DMS114 treated with DMSO at 0.1 percent for 48 hours (cell line): Measurements from ENCODE around the gene GTF2IRD1.
"Not testable (repeated sequence)": the region's sequence is repeated elsewhere in the genome, so short reads cannot be mapped to it uniquely, and the experiment has no call there.

Experiments
- DNase-seq: peaks from one replicate; lab custom pipeline; 2025; ENCODE audit not compliant: unreplicated experiment; lab: John Stamatoyannopoulos, UW

GTF2IRD1 gene

GRCh38 chr7:74554178-74554577 lies 100.5 kb downstream of the GTF2IRD1 start:
- DNase-seq = no peak

GRCh38 chr7:74560086-74560719 lies 106.5 kb downstream of the GTF2IRD1 start:
- DNase-seq = no peak

DNA sequence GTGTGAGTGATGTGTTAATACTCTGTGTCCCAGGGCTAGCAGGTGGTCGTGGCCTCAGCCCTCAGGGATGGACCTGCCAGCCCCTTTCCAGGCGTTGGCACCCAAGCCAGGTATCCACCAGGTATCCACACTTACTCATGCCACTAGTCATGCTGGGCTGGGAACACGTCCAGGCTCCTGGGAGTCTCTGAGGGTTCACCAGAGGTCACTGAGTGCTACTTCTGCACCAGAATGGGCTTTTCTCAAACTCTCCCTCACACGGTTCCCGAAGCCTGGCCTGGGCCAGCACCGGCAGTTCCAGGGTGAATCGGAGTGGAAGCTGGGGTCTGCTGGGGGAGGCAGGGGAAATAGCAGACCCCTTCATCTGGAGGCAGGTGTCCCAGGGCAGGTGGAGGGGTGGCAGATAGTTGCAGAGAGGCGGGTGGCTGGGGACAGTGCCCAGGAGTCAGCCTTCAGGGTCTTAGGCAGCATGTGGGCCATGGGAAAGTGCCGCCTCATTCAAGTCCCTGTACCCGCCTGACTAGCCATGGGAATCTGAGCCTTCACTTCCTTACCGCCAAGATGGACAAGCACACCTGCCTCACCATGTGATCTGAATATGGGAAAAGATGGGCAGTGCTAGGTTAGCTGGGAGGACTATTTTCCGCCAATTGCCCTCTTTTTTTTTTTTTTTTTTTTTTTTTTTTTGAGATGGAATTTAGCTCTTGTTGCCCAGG lies 108.3 kb downstream of the GTF2IRD1 start:
- no peak for DNase-seq

GRCh38 chr7:74563639-74564038 lies 109.9 kb downstream of the GTF2IRD1 start:
- DNase-seq = not testable (repeated sequence)

GRCh38 chr7:74567318-74567668 lies 113.6 kb downstream of the GTF2IRD1 start:
- no peak for DNase-seq

DNA sequence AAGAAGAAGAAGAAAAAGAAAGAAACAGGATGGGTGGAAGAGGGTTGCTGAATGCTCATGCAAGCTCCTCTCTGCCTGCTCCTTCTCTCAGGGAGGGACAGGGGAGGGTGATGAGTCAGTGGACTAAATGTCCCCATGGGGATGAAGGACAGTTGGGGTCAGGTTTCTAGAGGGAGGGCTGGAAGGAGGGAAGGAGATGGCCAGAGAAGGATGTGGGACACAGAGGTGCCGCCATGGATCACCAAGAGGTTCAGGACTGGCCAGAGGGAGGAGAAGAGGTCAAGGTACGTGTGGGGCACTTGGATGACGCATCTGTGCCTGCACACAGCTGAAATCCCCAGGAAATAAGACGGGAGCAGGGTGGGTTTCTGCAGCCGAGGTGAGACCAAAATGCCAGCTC lies 115.0 kb downstream of the GTF2IRD1 start:
- no peak for DNase-seq

DNA sequence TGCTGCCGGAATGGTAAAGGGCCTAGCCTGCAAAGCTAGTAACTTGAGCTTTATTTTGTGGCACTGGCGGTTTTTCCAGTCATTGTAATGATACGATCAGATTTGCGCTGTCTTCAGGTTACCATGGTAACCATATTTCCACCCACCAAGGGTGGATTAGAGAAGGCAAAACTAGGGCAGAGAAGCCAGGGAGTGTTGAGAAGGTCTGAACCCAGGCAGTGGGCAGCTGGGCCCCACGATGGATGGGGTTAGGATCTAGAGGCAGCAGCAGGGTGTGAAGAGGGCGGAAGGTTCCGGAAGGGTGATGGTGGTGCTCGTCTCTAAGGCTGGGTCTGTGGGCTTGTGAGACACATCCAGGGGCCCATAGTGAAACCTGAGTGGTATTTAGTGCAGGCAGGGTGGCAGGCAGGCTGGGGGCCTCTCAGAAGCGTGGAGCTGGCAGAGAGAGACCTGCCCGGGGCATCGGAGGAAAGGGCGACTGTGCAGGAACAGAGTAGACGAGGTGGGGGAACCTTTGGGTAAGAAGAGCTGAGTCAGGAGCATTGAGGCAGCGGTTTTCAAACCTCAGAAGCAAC lies 115.9 kb downstream of the GTF2IRD1 start:
- no peak for DNase-seq

DNA sequence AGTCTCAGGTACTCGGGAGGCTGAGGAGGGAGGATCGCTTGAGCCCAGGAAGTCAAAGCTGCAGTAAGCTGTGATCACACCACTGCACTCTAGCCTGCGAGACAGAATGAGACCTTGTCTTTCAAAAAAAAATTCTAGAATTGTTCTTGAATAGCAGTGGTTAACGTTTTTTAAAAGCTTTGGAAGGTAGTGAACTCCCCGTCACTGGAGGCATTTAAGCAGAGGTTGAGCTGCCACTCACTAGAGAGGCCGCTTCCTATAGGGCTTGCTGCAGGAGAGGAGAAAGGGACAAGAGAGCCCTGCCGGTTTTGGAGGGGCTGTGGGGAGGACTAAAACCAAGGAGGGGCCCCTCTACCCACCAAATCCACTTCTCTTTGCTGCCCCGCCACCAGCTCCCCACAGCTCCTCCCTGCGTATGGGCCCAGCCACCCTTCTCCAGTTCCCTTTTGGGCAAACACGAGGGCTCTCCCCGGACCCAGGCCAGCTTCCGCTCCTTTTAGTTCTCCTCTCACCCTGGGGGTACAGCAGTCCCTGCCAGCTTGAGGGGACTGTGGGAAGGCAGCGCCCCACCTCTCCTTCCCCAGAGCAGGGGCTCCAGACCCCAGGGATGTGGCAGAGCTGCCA lies 116.9 kb downstream of the GTF2IRD1 start:
- DNase-seq = no peak

DNA sequence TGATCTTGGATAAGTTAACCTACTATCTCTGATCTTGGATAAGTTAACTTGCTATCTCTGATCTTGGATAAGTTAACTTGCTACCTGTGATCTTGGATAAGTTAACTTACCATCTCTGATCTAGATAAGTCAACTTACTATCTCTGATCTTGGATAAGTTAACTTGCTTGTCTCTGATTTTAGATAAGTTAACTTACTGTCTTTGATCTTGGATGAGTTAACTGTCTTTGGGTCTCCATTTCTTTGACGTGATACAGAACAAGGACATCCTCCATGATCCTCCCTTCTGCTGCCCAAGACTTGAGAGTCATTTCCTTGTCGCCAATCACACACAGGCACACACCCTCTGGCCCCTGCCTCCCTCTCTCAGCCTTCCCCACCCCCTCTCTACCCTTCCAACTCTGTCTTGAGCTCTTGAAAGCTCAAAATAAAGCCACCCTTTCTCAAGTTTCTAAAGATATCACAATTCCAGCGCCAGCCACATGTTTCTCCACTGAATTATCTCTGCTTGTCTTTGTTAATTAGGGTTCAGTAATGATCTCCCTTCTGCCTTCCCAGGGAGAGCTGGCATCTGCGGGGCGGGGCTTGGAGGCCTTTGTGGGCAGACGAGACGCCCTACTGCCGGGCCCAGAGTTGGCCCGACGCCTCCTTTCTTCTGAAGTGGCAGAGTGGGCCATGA lies 118.7 kb downstream of the GTF2IRD1 start:
- DNase-seq = no peak

GRCh38 chr7:74573512-74573911 lies 119.8 kb downstream of the GTF2IRD1 start:
- no peak for DNase-seq

DNA sequence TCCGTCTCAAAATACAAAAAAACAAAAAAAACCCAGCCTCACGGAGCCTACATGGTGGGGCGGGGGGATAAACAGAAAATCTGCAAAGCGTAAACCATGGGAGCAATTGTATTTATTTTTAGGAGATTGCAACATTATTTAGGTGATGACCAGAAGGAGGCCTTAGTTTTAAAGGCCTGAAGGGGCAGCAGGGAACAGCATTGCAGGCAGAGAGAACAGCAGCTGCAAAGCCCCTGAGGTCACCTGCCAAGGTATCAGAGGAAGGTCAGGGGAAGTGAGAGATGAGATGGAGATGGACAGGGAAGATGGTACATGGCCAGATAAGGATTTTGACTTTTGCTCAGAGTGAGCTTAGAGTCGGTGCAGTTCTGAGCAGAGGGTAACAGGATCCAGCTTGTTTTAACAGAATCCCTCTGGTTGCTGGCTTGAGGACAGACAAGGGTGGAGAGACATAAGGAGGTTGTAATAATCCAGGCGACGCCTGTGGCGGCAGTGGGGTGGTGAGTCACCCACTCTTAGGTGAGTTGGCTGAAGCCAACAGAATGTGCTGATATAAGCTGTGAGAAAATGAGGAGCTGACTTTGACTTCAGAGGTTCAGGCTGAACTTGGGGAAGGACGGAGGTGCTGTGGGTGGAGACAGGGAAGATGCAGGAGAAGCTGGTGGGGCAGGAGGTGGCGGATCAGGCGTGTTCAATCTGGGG lies 121.5 kb downstream of the GTF2IRD1 start:
- no peak for DNase-seq

GRCh38 chr7:74575811-74576210 lies 122.1 kb downstream of the GTF2IRD1 start:
- no peak for DNase-seq

DNA sequence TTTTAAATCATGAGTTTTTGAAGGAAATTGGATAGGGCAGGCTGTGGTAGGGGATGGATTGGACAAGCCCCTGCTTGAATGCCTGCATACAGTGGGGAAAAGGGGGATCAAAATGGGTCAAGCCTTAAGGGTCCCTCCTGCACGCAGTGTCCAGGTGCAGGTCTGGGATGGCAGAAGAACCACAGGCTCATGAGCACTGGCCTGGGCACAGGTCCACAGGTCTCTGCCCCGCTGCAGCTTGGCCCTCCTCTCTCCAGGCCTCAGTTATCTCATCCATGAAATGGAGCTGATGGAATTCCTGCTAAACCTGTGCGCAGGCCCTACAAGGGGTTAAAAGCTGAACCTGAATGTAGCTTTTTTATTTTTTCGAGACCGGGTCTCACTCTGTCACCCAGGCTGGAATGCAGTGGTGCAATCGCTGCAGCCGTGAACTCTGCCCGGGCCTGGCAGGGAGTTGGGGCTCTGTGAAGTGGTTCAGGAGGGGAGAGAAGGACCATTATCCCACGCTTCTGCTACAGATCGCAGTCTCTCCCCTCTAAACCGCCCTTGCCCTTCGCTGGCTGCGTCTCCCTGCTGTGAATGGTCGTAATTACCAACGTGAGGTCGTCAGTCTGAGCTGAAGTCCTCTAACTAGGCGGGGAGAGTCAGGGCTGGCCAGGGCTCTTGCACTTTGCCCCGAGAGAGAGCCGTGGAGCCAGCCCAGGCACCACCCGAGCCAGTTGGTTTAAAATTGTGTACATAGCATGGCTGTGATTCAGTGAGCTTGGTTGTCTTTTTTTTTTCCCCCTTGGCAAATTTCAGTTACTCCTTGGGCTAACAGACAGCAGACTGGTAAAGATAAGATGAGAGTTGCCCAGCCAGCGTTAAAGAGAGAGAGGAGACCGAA lies 126.3 kb downstream of the GTF2IRD1 start:
- no peak for DNase-seq

- DNase-seq = no peak
These were observed 128.3 kb downstream of the GTF2IRD1 start for GRCh38 chr7:74581916-74582440.

- DNase-seq = no peak
These were observed 128.8 kb downstream of the GTF2IRD1 start for GRCh38 chr7:74582447-74583039.

- DNase-seq = no peak
These were observed 129.9 kb downstream of the GTF2IRD1 start for GRCh38 chr7:74583630-74584029.

GRCh38 chr7:74584160-74584954 lies 130.7 kb downstream of the GTF2IRD1 start:
- DNase-seq = no peak

- no peak for DNase-seq
These were observed 132.1 kb downstream of the GTF2IRD1 start for GRCh38 chr7:74585844-74586243.
